HG02943 (cell line): Measurements from ENCODE around the gene HSDL1.

Experiments used
- ATAC-seq: cut with Tn5 transposase; IDR thresholded peaks from one replicate; pipeline ENCODE4 v1.9.1; 2021; ENCODE audit warnings: mild to moderate bottlenecking, low read depth, moderate library complexity; ENCODE audit not compliant: unreplicated experiment

HSDL1 gene

GRCh38 chr16:84144859-84145639 lies at the start of gene HSDL1, which contains the start of gene DNAAF1:
HSDL1 (minus strand) TSS chr16:84145177; CDS start chr16:84131321, 13,856 bp downstream.
DNAAF1 (plus strand) TSS chr16:84145308; CDS start chr16:84145441, 133 bp downstream.
- peak; percentile 55 for ATAC-seq

- no peak for ATAC-seq
Observed at GRCh38 chr16:84194018-84194417, 49.0 kb upstream of the HSDL1 start.

- no peak for ATAC-seq
Observed at GRCh38 chr16:84193480-84193879, 48.5 kb upstream of the HSDL1 start.

GRCh38 chr16:84191466-84191865 lies 46.5 kb upstream of the HSDL1 start:
- no peak for ATAC-seq

DNA sequence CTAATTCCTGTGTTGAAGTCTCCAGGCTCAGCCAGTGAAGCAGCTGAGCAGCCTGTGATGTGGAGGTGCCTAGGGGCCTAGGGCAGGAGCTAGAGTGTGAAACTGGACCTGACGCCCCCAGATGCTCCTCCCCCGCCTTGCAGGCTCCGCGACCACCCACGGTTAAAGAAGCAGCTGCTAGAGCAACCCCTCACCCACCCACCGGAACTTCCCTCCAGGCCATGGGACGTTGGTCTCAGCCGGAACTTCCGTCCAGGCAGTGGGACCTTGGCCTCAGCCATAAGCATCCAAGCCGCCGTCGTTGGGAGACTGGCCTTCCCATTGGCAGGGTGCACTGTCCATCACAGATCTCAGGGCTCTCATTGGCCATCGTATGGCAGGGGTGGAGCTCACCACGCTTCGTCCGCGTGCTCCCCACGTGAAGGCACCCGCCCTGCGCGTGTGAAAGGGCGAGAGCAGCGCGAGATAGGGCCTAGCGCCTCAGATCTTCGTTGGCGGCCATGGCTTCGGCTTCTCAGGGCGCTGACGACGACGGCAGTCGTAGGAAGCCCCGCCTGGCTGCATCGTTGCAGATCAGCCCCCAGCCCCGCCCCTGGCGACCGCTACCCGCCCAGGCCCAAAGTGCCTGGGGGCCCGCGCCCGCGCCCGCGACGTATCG lies 45.9 kb upstream of the HSDL1 start, which contains the start of gene ADAD2:
Gene ADAD2 (plus strand): TSS at position 427 of the 658 bp plus-strand sequence. CDS start 74 bp downstream, at position 501.
- no peak for ATAC-seq

- ATAC-seq, result peak; percentile 80
Observed at GRCh38 chr16:84186685-84187437, 41.9 kb upstream of the HSDL1 start, which contains the start of gene TAF1C. TAF1C (minus strand) TSS chr16:84187057; CDS start chr16:84184988, 2,069 bp downstream.

DNA sequence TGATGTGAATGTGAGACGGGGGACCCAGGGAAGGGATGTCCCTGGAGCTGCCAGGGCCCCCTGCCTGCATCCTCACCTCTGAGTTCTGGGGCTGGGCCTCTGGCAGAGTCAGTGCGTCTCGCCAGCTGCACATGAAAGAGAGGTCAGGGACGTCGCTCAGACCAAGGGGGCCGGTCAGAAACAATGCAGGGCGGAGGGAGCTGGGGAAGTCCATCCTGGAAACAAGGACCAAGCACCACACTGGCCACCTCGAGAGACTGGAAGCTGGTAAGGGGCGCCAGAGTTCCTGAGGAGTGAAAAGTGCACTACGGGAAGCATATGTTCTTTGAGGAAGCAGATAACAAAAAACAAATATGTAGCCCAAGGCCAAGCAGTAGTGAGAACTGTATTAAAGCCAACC lies 39.8 kb upstream of the HSDL1 start:
- ATAC-seq, result no peak

- no peak for ATAC-seq
Observed at GRCh38 chr16:84183911-84184591, 39.1 kb upstream of the HSDL1 start.

- ATAC-seq, result no peak
Observed at GRCh38 chr16:84183572-84183875, 38.5 kb upstream of the HSDL1 start.

DNA sequence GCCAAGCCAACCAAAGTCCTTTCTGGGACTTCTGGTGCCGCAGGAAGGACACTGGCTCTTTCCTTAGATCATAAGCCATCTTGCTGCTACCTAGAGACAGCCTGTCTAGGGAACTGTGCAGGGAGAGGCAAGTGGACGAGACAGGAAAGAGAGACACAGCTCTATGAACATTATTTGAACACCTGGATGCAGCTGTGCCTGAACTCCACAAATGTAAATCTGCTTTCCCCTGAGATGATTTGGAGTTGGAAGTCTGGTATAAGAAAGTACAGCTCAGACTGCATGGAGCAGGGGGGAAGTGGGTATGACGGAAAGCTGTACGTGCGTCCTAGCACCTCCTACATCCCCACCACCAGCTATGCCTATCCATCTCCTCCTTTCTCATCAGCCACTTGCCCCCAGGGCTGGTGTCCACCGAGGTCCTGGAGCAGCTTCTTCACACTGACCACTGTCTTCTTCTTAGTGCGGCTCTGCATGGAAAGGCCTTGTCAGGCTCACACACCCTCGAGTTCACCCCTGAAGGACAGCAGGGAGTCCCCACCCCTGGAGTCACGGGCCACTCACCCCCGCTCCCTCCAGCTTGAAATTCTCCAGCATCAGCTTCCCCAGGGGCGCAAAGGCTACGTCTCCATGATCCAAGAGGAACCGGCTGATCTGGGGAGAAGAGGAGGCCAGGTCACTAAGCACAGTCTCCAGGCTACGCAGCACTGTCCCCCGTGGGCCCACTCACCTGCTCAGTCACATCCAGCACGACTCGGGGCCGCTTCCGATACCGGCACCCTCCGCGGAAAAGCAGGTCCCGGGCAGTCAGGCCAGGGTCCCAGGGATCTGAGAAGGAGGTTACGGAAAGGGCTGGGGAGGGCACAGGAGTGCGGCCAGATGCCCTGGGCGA lies 37.9 kb upstream of the HSDL1 start:
- no peak for ATAC-seq

GRCh38 chr16:84182104-84182503 lies 37.1 kb upstream of the HSDL1 start:
- ATAC-seq, result no peak

DNA sequence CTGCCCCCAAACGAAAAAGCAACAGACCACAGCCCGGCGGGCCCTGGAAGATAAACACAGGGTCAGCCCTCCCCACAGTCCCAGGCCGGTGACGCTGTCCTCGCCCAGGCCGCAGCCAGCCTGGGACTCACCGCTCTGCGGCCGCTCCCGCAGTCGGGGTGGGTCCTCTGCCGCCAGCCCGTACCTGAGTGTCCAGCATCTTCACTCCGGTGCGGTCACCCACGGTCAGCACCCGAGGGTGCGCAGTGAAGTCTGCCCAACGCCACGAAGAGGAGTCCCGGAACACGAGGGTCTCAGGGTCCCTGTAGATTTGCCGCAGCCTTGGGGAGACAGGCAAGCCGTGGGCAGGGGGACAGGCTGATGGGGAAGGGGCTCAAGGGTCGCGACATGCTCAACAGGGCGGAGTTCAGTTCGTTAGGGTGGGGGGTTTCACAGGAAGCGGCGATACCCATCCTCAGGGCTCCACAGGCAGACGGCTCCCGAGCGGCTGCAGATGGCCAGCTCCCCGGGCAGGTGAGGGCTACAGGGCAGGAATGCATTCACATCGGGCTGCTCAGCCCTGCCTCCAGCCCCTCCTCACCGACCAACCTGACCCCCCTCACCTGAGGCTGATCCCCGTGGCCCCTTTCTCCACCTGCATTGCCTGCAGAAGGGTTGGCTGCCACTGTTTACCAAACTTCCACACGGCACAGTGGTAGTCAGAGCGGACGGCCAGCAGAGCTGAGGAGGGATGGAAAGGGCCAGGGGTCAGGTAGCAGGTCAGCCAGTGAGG lies 36.4 kb upstream of the HSDL1 start:
- ATAC-seq, result no peak

- no peak for ATAC-seq
Observed at GRCh38 chr16:84180519-84181140, 35.7 kb upstream of the HSDL1 start.

DNA sequence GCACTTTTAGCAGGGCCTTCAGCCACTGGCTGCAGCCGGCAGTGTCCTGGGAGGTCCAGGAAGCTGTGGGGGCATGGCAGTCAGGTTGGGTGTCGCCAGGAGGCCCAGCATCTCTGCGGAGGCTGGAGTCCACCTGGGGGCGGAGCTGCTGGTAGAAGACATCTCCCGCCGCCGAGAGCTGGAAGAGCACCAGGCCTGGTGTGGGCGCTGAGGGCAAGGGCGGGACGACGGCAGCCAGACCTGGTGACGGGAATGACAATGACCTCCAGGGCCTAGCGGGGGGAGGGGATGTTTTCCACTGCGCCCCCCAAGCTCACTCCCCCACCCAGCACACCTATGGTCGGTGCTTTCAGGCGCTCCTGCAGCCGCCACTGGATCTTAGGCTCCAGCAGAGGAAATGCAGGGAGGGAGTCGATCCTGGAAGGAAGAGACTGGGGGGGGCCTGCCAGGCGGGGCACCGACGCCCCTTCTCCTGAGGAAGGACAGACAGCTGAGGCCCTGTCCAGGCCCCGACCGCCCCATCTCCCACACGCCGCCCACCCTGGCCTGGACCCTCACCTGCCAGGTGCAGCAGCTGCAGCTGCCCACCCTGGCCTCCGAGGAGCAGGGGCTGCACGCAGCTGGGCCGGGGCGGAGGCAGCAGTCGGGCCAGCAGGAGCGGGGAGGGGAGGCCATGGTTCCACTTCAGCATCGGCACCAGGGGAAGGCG lies 34.8 kb upstream of the HSDL1 start:
- no peak for ATAC-seq

DNA sequence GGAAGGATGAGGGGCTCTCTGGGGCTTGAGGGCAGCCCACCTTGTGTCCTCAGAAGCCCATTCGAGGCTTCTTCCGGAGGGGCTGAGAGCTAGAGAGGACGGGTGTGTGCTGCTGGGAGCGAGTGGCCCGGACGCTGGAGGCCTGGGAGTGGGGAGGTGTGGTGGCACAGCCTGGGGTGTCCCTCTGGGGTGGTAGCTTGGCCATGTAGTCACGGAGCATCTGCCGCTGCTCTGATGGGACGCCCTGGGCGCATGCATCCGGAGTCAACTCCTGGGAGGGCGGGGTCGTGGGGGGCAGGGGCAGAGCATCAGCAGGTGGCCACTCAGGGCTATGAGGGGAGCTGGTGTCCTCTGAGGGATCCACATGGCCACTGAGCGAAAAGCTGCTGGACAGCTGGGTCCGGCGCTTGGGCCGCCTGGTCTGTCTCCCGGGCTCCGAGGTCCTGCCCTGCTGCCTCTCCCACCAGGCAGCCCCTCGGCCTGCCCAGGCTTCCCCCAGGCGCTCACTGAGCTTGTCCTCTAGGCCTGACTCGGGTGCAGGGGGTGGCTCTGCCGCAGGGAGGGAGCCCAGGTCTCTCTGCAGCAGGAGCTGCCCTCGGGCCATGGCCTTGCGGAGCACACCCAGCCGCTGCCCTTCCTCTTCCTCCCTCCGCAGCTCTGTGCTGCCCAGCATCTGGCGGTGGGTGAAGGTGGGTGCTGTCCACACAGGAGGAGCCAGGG lies 34.1 kb upstream of the HSDL1 start:
- ATAC-seq, result no peak

- ATAC-seq, result no peak
Observed at GRCh38 chr16:84178146-84178765, 33.3 kb upstream of the HSDL1 start.

DNA sequence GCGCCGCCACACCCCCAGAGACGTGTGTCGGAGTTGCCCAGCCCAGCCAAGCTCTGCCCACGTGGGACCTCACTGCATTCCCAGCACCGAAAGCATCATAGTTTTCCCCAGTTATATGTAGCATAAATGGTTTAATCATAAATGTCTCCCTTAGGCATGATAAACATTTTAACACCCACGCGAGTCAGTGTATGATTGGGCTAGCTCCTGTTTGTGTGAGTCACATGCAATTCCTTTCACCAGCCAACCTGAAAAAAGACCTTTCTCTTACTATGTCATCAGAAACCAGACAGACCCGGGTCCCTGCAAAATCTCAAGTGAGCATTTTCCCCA lies 32.7 kb upstream of the HSDL1 start:
- no peak for ATAC-seq
